Left colon (tissue), 2 donors: ENCODE measurements around the gene CSNK1D. TPM values are rescaled to one million over a fixed set of nuclear protein-coding genes. Genes with fewer than 3 reads are reported as not detected.
"Not testable (repeated sequence)": the region's sequence is repeated elsewhere in the genome, so short reads cannot be mapped to it uniquely, and the experiment has no call there.

Experiments used
- ATAC-seq: fragments of 200-7000 bp; cut with Tn5 transposase; one replicate; pipeline ENCODE4 v1.9.1; 2020; ENCODE audit warnings: mild to moderate bottlenecking, moderate library complexity
- DNase-seq, 2 donors: peaks; one replicate each; pipeline ENCODE4 v3.0.0-alpha.2; 2020
- intact Hi-C, 2 donors: fragments of 100-400 bp; cut with DNase I in 1 of 2; cut with micrococcal nuclease in 1 of 2; formaldehyde crosslinking; loops; one replicate each; pipeline versions ENCODE4 v1.11.2 to v1.14.0; 2022; cut with DNase I, micrococcal nuclease
- microRNA-seq, 2 donors: library from miRNA; unstranded; fragments of <30 nt; microRNA quantifications; one replicate each; pipeline versions ENCODE4 v1.1.0 to v1.2.0, GENCODE V29; 2020
- total RNA-seq, 2 donors: library from RNA; stranded (reverse); fragmentation: NEBNext Ultra II Directional; extraction: Animal tissue kit (Norgen Biotek cat#: 25700); gene quantifications; one replicate each; pipeline ENCODE4 v1.2.1, GENCODE V29; 2021
- donor health status: DM: no; HTN: no; CAD: no.
- donor health status: DM: yes; HTN: yes; CAD: no.

CSNK1D gene
- total RNA-seq, 2 donors from 2014 or later: 165 to 166 TPM

- no peak for ATAC-seq
- intact Hi-C loops: no loop called here
- no peak for DNase-seq
Observed at GRCh38 chr17:82195675-82196672, 77.5 kb downstream of the CSNK1D start.

DNA sequence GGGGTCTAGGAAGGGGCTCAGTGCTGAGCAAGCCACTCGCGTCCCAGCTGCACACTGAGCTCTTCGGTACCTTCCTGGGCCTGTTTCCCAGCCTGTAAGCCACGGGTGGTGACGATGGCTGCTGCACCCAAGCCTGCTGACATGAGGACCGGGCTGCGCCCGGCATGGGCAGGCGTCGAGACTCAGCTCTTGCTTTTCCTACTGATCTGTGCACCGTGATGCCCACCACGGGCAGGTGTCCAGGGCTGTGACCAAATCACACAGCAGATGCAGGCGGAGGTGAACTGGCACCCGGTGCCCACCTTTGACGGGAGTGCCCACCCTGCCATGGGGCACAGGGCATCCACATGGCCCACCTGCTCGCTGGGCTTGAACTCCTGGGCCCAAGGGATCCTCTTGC, 78.7 kb downstream of the CSNK1D start:
- intact Hi-C loops: no loop called here
- DNase-seq (no peak), ATAC-seq (no peak)

DNA sequence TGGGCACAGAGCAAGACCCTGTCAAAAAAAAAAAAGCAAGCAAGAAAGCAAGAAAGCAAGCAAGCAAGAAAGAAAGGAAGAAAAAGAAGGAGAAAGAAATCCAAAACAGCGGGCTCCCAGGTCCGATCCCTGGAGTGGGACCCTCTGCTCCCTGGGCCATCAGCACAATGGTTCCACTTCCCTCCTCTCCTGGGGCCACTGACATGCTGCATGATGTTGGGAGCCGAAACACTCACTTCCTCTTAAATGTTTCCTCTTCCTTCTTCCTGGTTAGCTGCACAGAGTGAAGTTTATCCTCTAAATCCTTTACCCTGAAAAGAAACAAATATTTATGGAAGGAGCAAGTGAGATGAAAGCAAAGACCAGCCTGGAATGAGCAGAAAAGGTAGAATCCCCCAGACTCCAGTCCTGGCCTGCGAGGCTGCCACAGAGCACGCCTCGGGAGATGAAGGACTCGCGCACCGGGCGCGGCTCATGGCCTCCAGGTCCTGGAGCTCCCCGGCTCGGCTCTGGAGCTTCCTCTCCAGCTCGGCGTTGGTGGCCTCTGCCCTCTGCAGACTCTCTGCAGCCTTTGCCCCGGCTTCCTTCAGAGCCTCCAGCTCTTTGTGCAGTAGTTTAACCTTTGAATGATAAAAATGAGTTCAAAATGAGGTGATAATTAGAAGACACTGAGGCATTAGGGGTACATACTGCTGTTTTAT, 79.8 kb downstream of the CSNK1D start:
- DNase-seq: peak; percentile 74 to 80
- intact Hi-C loops: no loop called here
- peak; percentile 87 for ATAC-seq

DNA sequence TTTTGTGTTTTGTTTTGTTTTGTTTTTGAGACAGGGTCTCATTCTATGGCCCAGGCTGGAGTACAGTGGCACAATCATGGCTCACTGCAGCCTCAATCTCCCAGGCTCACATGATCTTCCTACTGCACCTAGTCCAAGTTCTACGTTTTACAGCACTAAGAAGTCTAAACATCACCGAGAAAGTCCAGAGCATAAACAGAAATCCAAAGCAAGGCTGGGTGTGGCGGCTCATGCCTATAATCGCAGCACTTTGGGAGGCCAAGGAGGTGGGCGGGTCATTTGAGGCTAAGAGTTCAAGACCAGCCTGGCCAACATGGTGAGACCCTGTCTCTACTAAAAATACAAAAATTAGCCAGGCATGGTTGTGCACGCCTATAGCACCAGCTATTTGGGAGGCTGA, 80.5 kb downstream of the CSNK1D start:
- DNase-seq (peak in 1 of 2 donors; percentile 54), ATAC-seq (peak; percentile 72)
- intact Hi-C loops: not testable (repeated sequence)

Small RNA genes within 50 kb of the gene (microRNA-seq; reads per million reads assigned to microRNA genes)
- 0 reads per million in 2 donors for gene MIR6787

Other genes with a start within 250 kb of the CSNK1D start
- gene RAC3, start 242.0 kb downstream of the CSNK1D start, total RNA-seq: 1 to 10 TPM; 4.2 to 9.0 TPM
- 100 to 1,000 TPM; 111 to 137 TPM for gene DCXR, start 236.0 kb downstream of the CSNK1D start, total RNA-seq
- gene RFNG, start 221.9 kb downstream of the CSNK1D start, total RNA-seq: 10 to 100 TPM; 31.5 to 32.3 TPM
- gene GPS1, start 221.8 kb downstream of the CSNK1D start, total RNA-seq: 10 to 100 TPM; 80.7 to 87.4 TPM
- 100 to 1,000 TPM; 127 to 146 TPM for gene DUS1L, start 207.9 kb downstream of the CSNK1D start, total RNA-seq
- 100 to 1,000 TPM in 1 of 2 donors, 10 to 100 TPM in 1; 89.0 to 171 TPM for gene FASN, start 175.5 kb downstream of the CSNK1D start, total RNA-seq
- gene CCDC57, start 60.9 kb downstream of the CSNK1D start, total RNA-seq: 10 to 100 TPM; 29.6 to 53.4 TPM
- gene SLC16A3, start 44.7 kb downstream of the CSNK1D start, total RNA-seq: 100 to 1,000 TPM; 112 to 168 TPM
- 10 to 100 TPM in 1 of 2 donors, 1 to 10 TPM in 1; 5.2 to 10.0 TPM for gene CD7, start 43.9 kb upstream of the CSNK1D start, total RNA-seq
- 100 to 1,000 TPM in 1 of 2 donors, 10 to 100 TPM in 1; 78.5 to 127 TPM for gene SECTM1, start 60.1 kb upstream of the CSNK1D start, total RNA-seq
- not detected for gene TEX19, start 85.5 kb upstream of the CSNK1D start, total RNA-seq
- gene UTS2R, start 98.1 kb upstream of the CSNK1D start, total RNA-seq: not detected
- gene HEXD, start 144.6 kb upstream of the CSNK1D start, total RNA-seq: 10 to 100 TPM; 27.7 to 32.0 TPM
- 10 to 100 TPM; 28.8 to 31.1 TPM for gene OGFOD3, start 144.9 kb upstream of the CSNK1D start, total RNA-seq
- 10 to 100 TPM; 60.8 to 77.8 TPM for gene CYBC1, start 177.1 kb upstream of the CSNK1D start, total RNA-seq
- 10 to 100 TPM; 47.6 to 50.9 TPM for gene NARF, start 185.0 kb upstream of the CSNK1D start, total RNA-seq
- gene FOXK2, start 246.0 kb upstream of the CSNK1D start, total RNA-seq: 10 to 100 TPM; 40.4 to 48.7 TPM